Cerebellar nuclear complex (tissue), 1 donor: ENCODE results near the gene REXO4.
"Not testable (repeated sequence)": the region's sequence is repeated elsewhere in the genome, so short reads cannot be mapped to it uniquely, and the experiment has no call there.

Source experiments
- DNase-seq, 2 experiments: peaks; one replicate each; lab custom pipeline; 2025; lab: John Stamatoyannopoulos, UW

The REXO4 gene

DNA sequence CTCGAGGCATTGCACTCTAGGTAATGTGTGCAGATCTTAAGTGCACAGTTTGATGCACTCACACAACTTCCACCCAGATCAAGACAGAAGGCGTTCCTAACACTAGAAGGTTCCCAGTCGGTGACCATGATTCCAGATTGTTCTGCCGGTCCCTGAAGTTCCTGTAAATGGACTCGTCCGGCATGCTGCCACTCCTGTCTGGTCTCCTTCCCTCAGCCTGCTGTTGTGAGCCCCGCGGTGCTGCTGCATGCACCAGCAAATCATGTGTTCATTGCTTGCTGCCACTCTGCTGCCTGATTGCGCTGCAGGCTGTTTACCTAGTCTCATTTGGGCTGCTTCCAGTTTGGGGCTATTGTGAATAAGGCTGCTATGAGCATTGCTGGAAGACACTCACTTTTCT, 30.1 kb downstream of the REXO4 start:
- DNase-seq, result no peak

DNA sequence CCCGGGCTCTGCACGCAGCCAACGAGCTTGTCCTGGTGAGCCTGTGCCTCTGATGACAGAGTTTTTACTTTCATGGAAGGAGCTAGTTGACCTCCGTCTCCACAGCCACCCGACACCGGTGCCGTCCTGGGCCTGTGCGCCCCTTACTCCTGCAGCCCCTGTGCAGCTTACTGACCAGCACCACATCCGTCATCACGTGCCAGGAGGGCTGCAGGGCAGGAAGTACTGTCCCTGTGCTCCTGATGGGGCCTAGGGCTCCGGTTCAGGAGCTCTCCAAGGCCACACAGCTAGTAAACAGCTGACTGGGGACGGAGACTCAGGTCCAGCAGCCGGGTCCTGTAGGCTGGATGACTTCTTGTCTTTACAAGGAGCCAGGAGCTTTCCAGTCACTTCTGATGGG, 31.5 kb downstream of the REXO4 start:
- DNase-seq, result no peak

DNA sequence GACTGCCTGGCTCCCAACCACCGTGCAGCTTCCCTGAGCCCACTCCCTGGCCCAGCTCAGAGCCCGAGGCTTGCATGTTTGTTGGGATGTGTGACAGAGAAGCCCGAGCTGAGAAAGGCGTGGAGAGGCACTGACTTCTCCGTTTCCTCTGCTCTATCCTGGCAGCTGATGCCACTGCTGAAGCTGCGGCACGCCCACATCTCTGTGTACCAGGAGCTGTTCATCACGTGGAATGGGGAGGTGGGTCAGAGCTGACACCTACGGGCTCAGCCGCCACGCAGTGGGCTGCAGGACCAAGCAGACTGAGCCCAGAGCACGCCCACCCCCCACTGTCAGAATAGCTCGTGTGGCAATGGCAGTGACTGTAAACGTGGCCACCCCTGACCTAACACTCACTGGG, 32.4 kb downstream of the REXO4 start:
- no peak for DNase-seq

DNA sequence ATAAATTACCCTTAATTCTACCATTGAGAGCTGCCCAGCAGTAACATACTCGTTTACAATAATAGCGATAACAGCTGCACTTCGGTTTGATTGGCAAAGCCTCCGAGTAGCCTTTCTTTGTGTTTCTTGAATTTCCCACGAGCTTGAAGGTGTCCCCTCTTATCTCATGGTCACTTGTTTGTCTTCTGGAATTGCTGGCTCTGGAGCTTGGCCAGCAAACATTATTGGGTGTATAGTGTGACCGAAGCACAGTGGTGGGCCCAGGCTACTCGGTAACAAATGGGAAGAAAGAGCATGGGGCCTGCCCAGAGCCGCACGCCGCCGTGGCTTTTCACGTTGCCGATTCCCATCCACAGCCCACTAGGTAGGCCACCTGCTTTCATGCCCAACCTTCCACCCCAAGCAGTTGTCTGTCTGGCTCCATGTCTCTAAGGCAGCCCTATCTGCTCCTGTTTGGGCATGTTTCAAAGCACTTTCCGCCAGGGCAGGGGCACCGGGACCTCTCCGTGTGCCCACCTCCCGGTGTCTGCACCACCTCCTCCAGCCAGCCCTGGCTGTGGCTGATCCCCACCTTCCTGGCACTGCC, 33.0 kb downstream of the REXO4 start:
- no peak for DNase-seq

DNA sequence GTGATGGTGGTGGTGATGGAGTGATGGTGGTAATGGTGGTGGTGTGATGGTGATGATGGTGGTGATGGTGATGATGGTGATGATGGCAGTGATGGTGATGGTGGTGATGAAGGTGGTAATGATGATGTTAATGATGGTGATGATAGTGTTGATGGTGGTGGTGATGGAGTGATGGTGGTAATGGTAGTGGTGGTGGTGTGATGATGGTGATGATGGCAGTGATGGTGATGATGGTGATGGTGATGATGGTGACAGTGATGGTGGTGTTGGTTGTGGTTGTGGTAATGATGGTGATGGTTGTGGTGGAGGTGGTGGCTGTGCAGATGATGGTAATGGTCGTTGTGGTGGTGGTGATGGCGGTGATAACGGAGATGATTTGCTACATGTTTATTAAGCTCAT, 34.4 kb downstream of the REXO4 start:
- no peak for DNase-seq

DNA sequence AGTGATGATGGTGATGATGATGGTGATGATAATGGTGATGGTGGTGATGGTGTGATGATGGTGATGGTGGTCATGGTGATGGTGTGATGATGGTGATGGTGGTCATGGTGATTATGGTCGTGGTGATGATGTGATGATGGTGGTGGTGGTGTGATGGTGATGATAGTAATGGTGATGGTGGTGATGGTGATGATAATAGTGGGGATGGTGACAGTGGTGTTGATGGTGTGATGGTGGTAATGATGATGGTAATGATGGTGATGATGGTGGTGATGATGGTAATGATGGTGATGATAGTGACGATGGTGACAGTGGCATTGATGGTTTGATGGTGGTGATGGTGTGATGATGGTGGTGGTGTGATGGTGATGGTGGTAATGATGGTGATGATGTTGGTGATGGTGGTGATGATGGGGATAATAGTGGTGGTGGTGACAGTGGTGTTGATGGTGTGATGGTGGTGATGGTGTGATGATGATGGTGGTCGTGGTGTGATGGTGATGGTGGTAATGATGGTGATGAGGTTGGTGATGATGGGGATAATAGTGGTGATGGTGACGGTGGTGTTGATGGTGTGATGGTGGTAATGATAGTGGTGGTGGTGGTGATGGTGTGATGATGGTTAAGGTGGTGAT, 35.2 kb downstream of the REXO4 start:
- no peak for DNase-seq

DNA sequence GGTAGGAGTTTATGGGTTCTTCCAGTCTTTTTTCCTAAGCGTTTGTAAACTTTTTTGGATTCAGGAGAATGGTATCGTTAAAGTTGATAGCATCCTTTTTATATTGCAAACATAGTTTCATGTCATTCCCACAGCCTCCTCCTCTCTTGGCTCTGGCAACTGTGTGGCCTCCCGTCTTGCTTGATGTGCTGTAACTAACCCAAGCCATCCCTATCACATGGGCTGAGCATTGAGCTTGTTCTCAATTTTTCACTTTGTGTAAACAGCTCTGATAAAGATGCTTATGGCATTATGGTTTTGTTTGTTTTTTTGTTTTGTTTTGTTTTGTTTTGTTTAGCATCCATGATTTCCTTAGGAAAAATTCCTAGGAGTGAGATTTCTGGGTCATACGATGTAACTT, 37.1 kb downstream of the REXO4 start:
- DNase-seq, result no peak

DNA sequence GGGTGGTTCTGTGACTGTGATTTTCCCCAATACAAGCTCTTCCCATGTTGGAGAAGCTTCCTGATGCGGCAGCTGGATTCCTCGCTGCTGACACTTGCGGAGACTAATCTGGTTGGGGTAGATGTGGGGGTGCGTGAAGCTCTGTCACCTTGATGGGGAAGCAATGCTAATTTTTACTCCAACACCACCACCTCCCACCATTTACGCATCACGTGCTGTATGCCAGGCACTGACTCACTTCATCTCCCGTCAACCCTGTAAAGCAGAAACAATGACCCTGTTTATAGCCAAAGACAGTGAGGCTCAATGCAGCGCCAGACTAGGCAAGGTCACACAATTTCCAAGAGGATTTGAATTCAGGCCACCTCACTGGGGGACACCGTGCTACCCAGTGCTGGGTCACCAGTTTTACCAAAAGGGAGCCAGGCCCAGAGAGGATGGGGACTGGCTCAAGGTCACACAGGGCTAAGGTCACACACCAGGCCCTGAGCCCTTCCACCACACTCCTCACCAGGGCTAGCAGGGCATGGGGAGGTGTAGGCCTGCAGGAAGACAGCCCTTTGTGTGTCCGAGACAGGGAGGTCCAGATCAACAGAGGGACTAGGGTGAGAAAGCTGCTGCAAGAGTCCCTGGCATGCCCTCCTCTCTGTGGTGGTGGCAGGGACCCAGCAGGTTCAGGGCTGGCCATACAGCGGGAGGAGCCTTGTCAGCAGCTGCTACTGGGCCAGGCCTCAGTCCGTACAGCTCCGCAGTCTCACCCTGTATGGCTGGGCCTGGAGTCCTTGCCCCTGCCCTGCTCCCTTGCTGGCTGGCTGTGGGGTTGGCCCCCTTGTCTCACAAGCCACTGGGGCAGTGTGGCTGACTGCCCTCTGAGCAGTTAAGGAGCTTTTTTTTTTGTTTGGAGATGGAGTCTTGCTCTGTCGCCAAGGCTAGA, 38.4 kb downstream of the REXO4 start:
- DNase-seq, result no peak

DNA sequence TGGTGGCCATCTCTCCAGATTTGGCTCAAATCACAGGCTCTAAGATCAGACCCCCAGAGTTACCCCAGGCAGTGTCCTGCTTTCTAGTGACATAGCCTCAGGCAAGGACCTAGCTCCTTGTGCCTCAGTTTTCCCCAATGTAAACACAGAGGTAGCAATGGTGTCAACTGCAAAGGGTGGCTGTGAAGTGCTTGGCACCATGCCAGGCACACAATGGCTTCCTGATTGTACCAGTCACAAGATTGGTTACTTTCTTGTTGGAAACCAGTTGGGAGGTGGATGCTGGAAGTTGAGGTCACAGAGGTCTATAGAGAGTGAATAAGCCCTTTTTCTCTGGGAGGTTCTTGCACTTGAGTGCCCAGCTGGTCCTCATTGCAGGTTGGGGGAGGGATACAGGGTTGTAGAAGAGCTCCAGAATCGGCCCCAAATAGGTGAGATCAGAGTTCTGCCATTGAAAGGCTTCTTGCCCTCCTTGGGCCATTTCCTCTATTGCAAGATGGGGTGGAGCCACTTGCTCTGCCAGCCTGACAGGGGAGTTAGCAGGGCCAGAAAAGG, 39.3 kb downstream of the REXO4 start:
- no peak for DNase-seq

DNA sequence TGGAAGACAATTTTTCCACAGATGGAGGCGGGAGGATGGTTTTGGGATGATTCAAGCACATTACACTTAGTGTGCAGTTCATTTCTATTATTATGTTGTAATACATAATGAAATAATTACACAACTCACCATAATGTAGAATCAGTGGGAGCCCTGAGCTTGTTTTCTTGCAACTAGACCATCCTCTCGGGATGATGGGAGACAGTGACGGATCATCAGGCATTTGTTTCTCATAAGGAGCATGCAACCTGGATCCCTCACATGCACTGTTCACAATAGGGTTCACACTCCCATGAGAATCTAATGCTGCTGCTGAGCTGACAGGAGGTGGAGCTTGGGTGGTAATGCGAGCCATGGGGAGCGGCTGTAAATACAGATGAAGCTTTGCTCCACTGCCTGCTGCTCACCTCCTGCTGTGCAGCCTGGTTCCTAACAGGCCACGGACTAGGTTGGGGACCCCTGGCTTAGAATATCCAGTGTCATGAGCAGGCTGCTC, 40.0 kb downstream of the REXO4 start:
- no peak for DNase-seq

DNA sequence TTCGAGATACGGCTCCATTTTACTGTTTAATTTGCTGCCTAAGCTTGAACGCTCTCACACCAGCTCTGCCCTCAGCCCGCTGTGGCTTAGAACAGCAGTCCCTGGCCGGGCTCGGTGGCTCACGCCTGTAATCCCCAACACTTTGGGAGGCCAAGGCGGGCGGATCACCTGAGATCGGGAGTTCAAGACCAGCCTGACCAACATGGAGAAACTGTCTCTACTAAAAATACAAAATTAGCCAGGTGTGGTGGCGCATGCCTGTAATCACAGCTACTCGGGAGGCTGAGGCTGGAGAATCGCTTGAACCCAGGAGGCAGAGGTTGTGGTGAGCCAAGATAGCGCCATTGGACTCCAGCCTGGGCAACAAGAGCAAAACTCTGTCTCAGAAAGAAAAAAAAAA, 40.5 kb downstream of the REXO4 start:
- not testable (repeated sequence) for DNase-seq

DNA sequence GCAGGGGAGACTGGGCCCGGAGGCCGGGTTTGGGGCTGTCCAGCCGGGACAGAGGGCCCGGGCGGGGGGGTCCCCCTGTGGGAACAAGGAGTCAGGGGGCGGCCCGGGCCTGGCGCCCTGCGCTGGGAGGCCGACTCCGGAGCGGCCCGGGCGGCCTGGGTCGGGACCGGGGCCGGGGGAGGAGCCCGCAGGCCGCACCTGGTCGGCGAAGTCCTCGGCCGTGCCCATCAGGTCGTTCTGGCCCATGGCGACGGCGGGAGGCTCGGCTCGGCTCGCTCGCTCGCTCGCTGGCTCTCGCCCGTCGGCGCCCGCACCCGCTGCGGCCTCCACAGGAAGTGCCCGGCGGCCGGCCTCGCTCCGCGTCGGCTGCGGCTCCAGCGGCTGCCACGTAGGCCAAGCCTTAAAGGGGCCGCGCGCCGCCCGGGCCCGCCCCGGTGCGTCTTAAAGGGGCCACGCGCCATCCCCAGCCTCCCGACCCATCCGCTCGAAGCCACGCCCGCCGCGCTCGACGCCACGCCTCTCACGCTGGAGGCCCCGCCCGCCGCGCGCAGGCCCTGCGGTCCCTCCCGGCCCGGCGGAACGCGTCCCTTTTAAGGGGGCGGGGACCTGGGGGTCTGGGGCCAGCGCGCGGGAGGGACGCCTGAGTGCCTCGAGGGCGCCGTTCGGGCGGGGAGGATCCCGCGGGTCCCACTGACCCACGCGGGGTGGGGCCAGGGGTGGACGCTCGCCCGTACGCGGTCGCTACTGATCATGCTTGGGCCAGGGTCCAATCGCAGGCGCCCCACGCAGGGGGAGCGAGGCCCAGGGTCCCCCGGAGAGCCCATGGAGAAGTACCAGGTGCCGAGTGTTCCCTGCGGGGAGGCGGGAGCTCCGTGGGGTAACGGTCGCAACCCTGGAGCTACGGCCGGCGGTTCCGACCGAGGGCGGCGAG, 41.8 kb downstream of the REXO4 start, which contains the start of the genes STKLD1 and SURF4:
TSS of gene STKLD1 (plus strand) at position 643 of the 931 bp plus-strand sequence. CDS start at position 751, 108 bp downstream.
TSS of gene SURF4 (minus strand) at position 337 of the 931 bp plus-strand sequence. CDS start at position 246, 91 bp downstream.
- DNase-seq, result peak; percentile 42 to 62

DNA sequence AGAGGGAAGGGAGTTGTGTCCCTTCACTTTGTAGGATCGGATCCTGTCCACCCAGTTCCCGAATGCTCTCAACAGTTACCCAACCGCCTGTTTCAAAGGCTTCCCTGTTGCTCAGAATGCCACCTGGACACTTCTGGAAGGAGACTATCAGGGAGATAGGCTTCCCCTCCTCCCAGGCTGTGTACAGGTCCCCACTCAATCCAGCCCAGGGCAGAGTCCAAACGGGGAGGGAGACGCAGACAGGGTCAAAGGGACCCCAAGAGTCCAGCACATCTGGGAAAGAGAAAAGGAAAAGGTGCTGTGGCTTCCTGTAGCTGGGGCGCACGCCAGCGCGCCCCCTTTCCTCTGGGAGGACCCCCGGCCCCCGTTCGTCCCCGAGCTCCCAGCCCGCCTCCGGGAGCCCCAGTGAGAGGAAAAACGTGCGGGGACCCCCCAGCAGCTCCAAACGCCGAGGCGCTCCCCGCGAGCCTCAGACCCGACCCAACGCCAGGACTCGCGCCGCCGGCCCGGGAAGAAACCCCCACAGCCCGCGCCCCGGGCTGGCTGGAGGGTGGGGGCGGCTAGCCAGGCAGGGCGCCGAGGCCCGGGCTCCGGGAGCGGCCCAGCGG, 42.6 kb downstream of the REXO4 start:
- no peak for DNase-seq

DNA sequence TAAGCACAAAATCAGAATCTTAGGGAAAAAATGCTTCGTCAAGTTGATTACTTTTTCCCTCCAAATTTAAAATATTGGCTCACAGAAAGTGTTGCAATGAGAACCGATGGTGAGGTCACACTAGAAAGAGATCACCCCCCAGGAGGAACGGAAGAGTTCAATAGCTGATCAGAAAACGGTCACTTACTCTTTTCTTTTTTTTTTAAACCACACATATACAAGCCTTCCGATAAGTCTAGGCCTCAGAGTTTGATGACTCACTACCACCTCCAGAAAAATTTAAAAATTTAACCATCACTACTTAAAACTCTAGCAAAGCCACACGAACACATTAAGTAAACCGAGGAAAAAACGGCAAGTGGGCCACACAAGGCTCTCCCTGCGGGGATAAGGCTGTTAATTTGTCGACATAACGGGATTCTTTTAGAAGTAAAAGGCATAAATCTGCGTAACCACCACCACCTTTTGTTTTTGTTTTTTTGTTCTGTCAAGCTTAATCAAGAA, 43.1 kb downstream of the REXO4 start:
- no peak for DNase-seq

DNA sequence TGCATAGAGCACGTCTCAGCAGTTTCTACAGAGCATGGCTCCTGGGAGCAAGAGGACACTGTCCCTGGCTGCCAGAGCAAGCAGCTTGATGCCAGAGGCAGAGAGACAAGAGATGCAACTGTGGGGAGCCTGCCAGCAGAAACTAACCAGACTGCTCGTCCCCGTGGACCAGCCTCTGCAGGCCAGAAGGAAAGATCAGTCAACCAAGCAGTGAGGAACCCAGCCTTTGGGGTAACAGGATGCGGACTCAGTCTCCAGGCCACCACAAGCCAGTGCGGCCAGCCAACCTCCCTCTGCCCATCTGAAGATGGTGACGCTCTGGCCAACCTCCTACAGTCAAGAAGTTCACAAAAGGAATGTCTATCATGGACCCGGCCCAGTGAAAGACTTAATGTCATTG, 45.7 kb downstream of the REXO4 start:
- no peak for DNase-seq

DNA sequence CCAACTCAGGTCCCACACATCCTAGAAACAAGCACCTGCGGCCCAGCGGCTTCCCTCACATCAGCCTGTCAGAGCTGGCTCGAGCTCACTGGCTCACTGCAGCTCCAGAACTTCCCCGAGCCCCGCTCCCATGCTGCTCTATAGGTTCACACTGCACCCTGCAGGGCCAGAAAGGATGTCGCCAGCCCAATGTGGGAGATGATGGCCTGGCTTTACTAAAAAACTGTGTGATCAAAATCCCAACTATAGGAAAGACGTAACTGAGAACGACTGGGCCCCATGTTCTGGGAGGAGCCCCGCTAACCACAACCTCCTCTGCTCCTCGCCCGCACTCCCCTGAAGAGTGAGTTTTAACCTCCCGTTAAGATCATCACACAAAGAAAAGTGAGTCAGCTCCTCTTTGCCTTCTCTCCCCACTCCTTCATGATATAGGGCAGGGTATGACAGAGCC, 46.5 kb downstream of the REXO4 start:
- DNase-seq, result no peak

DNA sequence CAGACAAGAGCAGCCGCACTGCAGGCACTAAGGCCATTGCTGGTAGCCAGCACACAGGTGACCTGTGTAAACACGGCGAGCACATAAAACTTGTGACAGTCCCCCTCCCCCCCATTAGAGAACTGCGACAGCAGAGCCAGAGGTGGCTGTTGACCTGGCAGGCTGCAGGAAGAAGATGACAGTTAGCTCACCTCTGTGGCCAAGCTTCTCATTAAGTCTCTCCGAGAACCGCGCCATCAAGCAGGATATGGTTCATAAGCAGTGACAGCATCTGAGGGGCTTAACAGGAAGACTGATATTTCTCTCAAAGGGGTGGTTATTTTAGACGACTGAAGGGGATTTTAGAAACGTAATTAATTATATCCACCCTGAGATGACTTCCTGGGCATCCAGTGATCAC, 47.1 kb downstream of the REXO4 start:
- DNase-seq, result no peak

DNA sequence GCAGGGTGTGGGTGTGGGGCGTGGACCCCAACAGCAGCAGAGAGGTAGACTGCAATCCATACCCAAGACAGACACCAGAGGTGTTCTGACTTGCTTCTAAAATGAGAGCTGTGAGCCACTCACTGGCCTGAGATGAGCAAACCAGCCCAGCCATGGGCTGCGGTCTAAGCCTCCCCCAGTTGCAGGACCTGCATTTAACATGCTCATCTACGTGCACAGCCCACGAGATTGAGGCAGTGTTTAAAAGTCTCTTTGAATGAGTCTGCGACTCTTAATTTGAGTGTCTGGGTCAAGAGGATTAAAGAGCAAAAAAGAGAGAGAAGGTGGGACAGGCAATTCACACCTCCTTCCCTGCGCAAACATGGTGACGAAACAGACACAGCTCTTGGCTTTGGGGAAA, 47.9 kb downstream of the REXO4 start:
- no peak for DNase-seq

DNA sequence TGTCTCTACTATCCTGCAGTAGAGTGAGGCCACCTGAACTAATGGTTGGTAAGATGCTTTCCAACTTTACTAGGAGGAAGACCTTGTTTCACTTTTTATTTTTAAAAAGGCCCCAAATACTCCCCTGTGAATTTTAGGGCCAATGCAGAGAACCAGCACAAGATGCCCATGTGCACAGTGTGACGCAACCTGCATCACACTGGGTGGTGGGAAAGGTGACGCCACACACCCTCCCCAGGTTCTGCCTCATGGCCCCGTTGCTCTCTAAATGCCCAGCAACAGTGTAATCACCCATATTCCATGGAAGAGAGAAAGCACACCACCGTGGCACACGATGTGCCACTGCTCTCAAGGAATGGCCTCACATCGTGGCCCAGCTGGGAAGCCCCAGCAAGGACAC, 48.4 kb downstream of the REXO4 start:
- DNase-seq, result no peak

DNA sequence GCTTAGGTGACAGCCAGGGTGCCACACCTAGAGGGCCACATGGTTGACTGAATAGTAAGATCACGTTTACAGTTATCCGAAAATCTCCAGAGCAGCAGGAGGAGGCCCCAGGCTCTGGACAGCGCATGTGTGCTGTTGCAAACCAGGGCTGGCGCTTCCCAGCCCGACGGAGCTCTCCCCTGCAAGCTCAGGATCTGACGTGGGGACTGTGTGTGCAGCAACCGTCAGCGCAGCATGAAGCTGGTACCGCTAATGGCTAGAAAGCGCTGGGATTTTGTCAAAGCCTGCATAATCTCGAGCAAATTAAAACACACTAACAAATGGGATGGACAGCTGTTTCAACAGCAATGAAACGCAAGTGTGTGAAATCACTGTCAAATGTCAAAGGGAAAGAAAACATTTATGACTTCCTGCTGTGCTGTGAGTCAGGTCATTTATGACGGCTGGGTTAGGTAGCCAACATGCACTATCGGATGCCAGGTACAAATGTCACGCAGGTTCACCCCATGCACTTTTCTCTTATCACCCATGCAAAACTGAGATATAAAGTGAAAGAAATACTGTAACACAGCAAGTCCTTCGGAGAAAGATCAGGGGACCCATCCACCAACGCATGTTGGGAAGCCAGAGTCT, 49.4 kb downstream of the REXO4 start:
- DNase-seq, result no peak
